GM21447 (cell line): ENCODE results near the gene NCOA4.
"Not testable (repeated sequence)": the region's sequence is repeated elsewhere in the genome, so short reads cannot be mapped to it uniquely, and the experiment has no call there.

ENCODE experiments used
- ATAC-seq: cut with Tn5 transposase; IDR thresholded peaks from one replicate; pipeline ENCODE4 v1.9.1; 2021; ENCODE audit not compliant: unreplicated experiment

Gene NCOA4

DNA sequence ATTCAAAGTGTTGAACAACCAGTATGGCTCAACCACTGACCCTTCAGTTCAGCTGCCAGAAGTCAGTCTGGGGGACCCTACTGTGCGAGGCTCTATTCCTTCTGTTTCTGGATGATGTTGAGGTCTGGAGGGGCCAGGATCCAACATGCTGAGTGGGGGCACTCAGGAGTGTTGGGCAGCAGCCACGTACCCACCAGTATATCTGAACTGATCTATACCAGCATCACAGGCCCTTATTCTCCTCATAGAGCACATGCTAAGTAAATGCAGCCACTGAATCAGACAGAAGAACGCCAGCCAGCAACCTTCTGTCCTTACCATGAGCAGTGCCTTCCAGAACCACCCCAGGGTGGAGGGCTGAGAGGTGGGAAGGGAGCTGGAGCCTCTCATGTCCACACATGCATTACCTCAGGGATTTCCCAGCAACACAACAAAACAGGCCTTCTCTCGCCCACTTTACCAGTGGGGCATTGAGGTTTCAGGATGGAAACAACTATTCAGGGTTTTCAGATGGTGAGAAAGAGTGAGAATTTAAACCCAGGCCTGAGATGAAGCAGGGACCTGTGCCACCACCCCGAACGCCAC lies 22.5 kb upstream of the NCOA4 start:
- ATAC-seq: no peak

- ATAC-seq: no peak
Measured at GRCh38 chr10:46052057-46052790, 21.8 kb upstream of the NCOA4 start.

GRCh38 chr10:46050941-46051623 lies 20.7 kb upstream of the NCOA4 start:
- no peak for ATAC-seq

- not testable (repeated sequence) for ATAC-seq
Measured at GRCh38 chr10:46049497-46049831, 19.0 kb upstream of the NCOA4 start.

GRCh38 chr10:46048152-46048551 lies 17.7 kb upstream of the NCOA4 start:
- no peak for ATAC-seq

DNA sequence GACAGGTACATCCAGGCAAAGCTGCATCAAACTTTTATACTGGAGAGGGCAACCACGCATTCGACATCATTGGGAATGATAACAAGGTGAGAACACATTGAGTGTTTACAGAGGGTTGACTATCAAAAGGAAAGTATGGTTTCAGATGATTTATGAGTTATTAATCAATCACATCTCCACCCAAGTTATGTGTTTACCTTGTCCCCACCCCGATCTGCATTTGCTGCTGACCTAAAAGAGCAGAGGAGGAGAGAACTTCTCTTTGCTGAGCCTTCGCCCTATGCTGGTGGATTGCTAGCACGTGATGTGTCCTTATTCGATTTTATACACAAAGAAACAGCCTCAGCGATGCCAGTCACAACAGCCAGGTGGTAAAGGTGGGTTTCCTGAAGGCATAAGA lies 15.8 kb upstream of the NCOA4 start, which contains the start of gene MSMB:
Gene MSMB, minus strand, starts transcription at position 9 of the 400 bp plus-strand sequence. CDS start 32 bp downstream, outside the sequence.
- ATAC-seq: no peak

DNA sequence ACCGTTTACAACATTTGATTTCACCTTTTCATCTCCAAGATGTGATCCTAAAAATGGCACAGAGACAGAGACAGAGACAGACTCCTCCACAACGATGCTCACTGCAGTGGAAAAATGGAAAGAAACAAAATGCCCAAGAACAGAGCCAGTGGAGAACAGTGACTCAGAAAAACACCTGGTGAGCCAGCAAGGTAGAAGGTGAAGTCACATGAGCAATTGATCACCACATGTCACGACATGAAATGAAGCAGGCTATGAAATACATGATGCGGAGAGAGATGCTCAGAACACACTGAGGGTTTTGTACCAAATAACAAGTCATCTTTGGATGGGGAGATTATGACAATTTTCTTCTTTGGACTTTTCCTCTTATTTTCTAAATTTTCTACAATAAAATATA lies 12.1 kb upstream of the NCOA4 start:
- no peak for ATAC-seq

DNA sequence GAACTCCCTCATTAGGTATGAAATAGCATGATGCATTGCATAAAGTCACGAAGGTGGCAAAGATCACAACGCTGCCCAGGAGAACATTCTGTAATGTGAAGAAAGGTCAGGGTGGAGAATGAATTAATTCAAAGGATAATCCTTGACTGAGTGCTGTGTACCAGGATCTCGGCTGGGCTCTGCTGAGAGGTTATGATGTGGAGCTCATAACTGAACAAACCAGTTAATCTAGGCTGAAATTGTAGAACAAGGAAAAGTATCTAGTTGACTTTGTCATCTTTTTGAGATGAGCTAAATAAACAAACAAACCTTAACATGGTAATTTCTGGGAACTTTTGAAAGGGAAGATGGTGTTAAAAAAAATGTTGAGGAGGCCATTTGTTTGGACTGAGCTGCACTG lies 9.6 kb upstream of the NCOA4 start:
- ATAC-seq: no peak

- ATAC-seq: no peak
Measured at GRCh38 chr10:46037107-46037825, 6.8 kb upstream of the NCOA4 start.

DNA sequence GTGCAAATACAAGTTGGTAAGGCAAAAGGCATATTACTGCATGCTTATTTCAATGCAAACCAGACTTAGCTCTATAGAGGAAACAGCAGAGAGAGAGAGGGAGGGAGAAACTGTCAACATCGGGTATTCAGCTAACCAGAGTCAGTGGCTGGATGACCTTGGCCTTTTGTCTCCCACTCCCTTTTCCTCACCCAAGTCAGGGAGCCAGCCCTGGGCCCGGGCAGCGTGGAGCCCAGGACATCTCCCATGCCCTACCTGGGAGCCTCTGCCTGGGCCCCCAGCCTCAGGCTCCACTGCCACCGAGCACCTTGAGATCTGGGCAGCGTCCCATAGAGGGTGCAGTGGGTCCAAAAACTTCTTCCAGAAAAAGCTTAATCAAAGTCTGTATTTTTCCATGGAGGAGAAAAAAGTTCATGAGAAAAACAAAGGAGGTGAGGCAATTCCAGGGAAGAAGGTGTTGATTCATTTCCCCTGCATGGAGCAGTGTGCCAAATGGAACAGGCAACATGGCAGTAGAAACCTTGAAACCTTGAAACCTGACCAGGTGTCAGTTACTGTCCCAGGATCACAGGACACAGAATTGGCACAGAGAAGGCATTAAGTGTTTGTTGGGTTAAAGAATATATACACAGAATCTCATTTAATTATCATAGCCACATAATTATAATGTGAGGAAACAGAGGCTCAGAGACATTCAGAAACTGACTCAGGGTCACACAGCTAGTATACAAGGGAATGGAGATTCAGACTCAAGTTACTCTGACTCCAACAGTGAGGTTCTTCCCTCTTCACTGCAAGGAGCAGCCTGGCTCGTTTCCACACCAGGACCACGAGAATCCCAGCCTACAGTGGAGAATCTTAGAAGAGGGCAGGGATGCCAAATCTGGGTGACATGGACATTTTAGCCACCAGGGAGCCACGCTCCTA lies 5.8 kb upstream of the NCOA4 start:
- ATAC-seq: no peak

- ATAC-seq: no peak
Measured at GRCh38 chr10:46033602-46034011, 3.2 kb upstream of the NCOA4 start.

GRCh38 chr10:46031648-46032532 lies 1.5 kb upstream of the NCOA4 start:
- ATAC-seq: no peak

DNA sequence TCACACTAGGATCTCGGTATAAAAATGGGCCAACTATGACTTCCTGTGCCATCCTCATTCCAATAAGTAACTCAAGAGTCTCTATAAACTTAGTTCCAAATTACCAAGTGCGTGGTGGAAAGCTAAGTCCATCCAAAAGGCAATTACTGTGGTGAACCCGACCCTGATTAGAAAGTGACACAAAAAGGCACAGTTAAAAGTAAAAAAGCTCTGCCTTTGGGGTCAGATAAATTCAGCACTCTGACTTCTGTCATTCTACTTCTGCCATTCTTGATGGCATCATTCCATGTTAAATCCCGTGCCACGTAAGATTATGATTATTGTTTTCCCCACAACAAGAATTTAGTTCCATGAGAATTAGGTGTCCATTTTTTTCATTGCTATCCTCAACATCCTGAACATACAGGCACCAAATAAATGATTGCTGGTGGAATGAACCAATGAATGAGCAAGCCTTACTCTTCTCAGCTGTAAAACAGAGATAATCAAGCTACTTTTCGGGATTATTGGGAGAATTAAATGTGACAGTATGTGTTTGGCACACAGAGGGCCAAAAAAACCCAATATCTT lies 877 bp downstream of the NCOA4 start:
- no peak for ATAC-seq

DNA sequence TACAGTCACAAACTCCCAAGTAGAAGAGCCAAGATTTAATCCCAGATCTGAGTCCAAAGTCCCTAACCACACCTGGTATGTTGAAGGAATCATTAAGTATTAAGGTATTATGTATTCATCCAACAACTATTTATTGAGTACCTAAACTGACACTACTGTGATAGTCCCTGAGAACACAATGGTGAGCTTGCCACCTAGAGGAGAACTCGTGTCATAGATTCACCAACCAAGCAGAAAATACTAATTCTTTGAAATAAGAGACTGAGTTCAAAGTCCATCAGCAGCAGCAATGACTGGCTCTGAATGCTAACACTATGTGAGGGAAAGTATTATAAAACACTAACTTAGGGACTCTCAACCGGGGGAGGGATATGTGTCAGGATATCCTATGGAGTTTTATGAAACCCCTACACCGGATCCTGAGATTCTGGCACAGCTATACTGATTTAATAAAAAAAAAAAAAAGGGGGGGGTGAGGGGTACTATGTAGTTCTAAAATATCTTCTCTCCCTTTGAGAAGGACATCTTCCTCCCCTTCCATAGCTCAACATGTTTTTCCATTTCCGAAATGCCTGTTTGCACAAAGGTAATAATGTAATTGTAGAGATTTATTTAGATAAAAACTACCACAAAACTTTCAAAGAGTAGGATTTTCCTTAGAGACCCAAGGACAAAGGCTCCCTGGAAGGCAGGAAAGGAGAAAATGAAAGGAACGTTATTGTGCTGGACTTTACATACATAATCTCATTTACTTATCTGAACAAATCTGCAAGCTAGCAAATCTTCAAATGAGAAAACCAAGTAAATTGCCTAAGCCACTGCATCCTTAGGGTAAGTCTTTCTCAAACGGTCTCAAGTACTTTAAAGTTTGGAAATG lies 1.6 kb downstream of the NCOA4 start:
- peak; percentile 39 for ATAC-seq

GRCh38 chr10:46026106-46026505 lies 4.3 kb downstream of the NCOA4 start:
- ATAC-seq: no peak

GRCh38 chr10:46025406-46025805 lies 5.0 kb downstream of the NCOA4 start:
- ATAC-seq: no peak

- no peak for ATAC-seq
Measured at GRCh38 chr10:46024948-46025347, 5.5 kb downstream of the NCOA4 start.

DNA sequence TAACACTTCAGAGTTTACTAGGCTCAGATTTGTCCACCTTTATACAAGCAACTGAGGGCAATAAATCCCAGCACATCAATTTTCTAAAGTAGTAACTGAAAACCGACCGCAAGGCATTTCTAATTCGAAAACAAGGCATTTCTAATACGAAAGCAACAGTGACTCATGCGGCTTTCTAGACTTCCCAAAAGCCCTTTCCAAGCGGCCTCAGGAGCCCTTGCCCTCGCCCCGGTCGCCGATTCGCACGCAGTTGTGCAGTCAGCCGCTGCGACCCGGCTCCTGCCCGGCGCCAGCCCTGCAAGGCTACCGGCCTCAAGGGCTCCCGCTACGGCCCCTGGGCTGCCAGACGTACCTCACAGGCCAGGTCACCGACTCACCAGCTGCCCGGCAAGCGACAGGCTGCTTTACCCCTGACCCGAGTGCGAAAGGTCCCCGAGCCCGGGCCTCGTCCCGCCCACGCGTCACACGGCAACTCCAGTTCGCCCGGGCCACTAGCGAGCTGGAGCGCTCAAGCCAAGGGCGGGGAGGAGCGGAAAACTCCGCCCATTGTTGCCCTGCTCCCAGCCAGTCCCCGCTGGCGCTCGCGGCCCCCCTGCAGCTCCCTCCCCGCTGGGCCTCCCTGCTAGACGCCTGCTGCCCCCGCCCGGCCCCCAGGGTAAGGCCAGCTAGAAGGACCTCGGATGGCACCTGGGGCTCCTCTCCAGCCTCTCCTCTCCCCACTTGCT lies 7.3 kb downstream of the NCOA4 start:
- ATAC-seq: peak; percentile 94
